Measurements from ENCODE around the gene CRB1. TPM values are rescaled to one million over a fixed set of nuclear protein-coding genes. Genes with fewer than 3 reads are reported as not detected.

Gene CRB1
- total and polyA plus RNA-seq, 2 experiments from 2014 or later: 0.27 to 0.56 TPM

- H4K20me1 ChIP-seq (replicated peaks; ENCODE audit: insufficient read depth): no peaks in the 10 kb centered on the region
- no peak overlapping the region for H3K4me3 Mint-ChIP-seq
- no peak overlapping the region for H3K4me3 ChIP-seq
- no peak overlapping the region for H3K27ac ChIP-seq (ENCODE audit: low read depth)
- H3K36me3 ChIP-seq (ENCODE audit: insufficient read depth): no peaks in the 10 kb centered on the region
- H3F3A ChIP-seq (replicated peaks; ENCODE audit: low read depth): no peaks in the 10 kb centered on the region
- H3K4me1 ChIP-seq (ENCODE audit: insufficient read depth): no peaks in the 10 kb centered on the region
- no peaks in the 10 kb centered on the region for H3K4me1 Mint-ChIP-seq
- peaks cover 2% of the 10 kb centered on the region for H3K27me3 Mint-ChIP-seq (ENCODE audit: insufficient read depth, low read depth, poor library complexity)
- no peaks in the 10 kb centered on the region for H3K79me2 ChIP-seq (replicated peaks; ENCODE audit: insufficient read depth)
- DNase-seq (ENCODE audit: low spot score) (no peak), ATAC-seq (no peak)
- no peaks in the 10 kb centered on the region for H3K36me3 Mint-ChIP-seq (ENCODE audit: low read depth)
- 0 out of 2 replicates have a peak, but pooled peaks cover 3% of the 10 kb centered on the region for H3K9me2 ChIP-seq (ENCODE audit: insufficient read depth)
- no peak overlapping the region for H2AFZ ChIP-seq
- no peak overlapping the region for H3K27ac Mint-ChIP-seq
- H3K9me3 Mint-ChIP-seq: no peaks in the 10 kb centered on the region
- no peak overlapping the region for H3K4me2 ChIP-seq
- TF ChIP-seq EZH2phosphoT487 (IDR thresholded peaks at IDR 0.05; ENCODE audit: unreplicated experiment): no peak
- no peak for TF ChIP-seq REST (IDR thresholded peaks at IDR 0.05; ENCODE audit: unreplicated experiment)
- TF ChIP-seq ETS1 (IDR thresholded peaks at IDR 0.05): no peak
- no peak for TF ChIP-seq STAT1 (IDR thresholded peaks at IDR 0.05; ENCODE audit: unreplicated experiment)
- TF ChIP-seq CREB1 (CRISPR knock-in tag; IDR thresholded peaks at IDR 0.05; ENCODE audit: low read depth): no peak
- TF ChIP-seq EZH2 (IDR thresholded peaks at IDR 0.05; ENCODE audit: low read depth, unreplicated experiment): no peak
- TF ChIP-seq ZNF462 (CRISPR knock-in tag; IDR thresholded peaks at IDR 0.05): no peak
- TF ChIP-seq NANOG (IDR thresholded peaks at IDR 0.05; ENCODE audit: borderline replicate concordance): no peak
- TF ChIP-seq ZNF114 (CRISPR knock-in tag; IDR thresholded peaks at IDR 0.05): no peak
- TF ChIP-seq JUNB (IDR thresholded peaks at IDR 0.05; ENCODE audit: unreplicated experiment): no peak
- TF ChIP-seq ZNF331 (CRISPR knock-in tag; IDR thresholded peaks at IDR 0.05; ENCODE audit: low read depth): no peak
- no peak for TF ChIP-seq CTCF (conservative IDR thresholded peaks at IDR 0.05; ENCODE audit: low read depth in 2 of 2)
- TF ChIP-seq POLR2AphosphoS5 (IDR thresholded peaks at IDR 0.05; ENCODE audit: low read depth): no peak
- H3K27me3 ChIP-seq (ENCODE audit: insufficient read depth): no peaks in the 10 kb centered on the region
Observed at GRCh38 chr1:197486946-197487345, 218.9 kb downstream of the CRB1 start.
